CD14-positive monocyte (primary cell): ENCODE measurements around the gene PON3. TPM values are rescaled to one million over a fixed set of nuclear protein-coding genes. Genes with fewer than 3 reads are reported as not detected.

ENCODE experiments used
- DNase-seq, 3 donors: peaks; one replicate each; pipeline ENCODE4 v3.0.0-alpha.2; 2011 to 2022
- H2AFZ ChIP-seq: 2 replicates; pipeline ENCODE4 v1.6.0; 2012; ENCODE audit warnings: mild to moderate bottlenecking, low read depth, low read length, inconsistent platforms; ENCODE audit not compliant: insufficient read depth, poor library complexity, severe bottlenecking
- H3K27ac ChIP-seq, 2 donors: 1 replicate in 1 of 2; 2 replicates in 1 of 2; pipeline ENCODE4 v1.5.1; 2012 to 2013; ENCODE audit warnings: low read length in 2 of 2, control low read depth in 1 of 2, inconsistent platforms in 1 of 2, low read depth in 1 of 2, mild to moderate bottlenecking in 1 of 2
- H3K27me3 ChIP-seq, 2 donors: one replicate each; pipeline versions ENCODE4 v1.6.0 to v1.6.1; 2011 to 2013; ENCODE audit warnings: low read length in 2 of 2; ENCODE audit not compliant: control insufficient read depth in 2 of 2, insufficient read depth in 2 of 2
- H3K36me3 ChIP-seq, 2 donors: replicated peaks in 1 of 2; 1 replicate in 1 of 2; 2 replicates in 1 of 2; pipeline versions ENCODE4 v1.5.1 to v1.6.1; 2012 to 2013; ENCODE audit warnings: low read length in 2 of 2, control low read depth in 1 of 2, inconsistent platforms in 1 of 2, mild to moderate bottlenecking in 1 of 2; ENCODE audit not compliant: insufficient read depth in 2 of 2, control insufficient read depth in 1 of 2
- H3K4me1 ChIP-seq, 2 donors: 1 replicate in 1 of 2; 2 replicates in 1 of 2; pipeline versions ENCODE4 v1.5.1 to v1.6.1; 2012 to 2013; ENCODE audit warnings: low read length in 2 of 2, control low read depth in 1 of 2, inconsistent platforms in 1 of 2, mild to moderate bottlenecking in 1 of 2, moderate library complexity in 1 of 2; ENCODE audit not compliant: insufficient read depth in 2 of 2, control insufficient read depth in 1 of 2
- H3K4me2 ChIP-seq: replicated peaks from 2 replicates; pipeline ENCODE3; 2012; ENCODE audit warnings: low read length, moderate library complexity, mild to moderate bottlenecking; ENCODE audit not compliant: poor library complexity, severe bottlenecking; ENCODE audit errors: extremely low read depth
- H3K4me3 ChIP-seq, 3 experiments: fragments of 200-600 bp in 1 of 3; sonication (generic) in 1 of 3; replicated peaks in 1 of 3; 1 replicate in 2 of 3; 2 replicates in 1 of 3; pipeline ENCODE4 v1.5.1; 2011 to 2013; ENCODE audit warnings: low read length in 3 of 3, mild to moderate bottlenecking in 3 of 3, control low read depth in 2 of 3, low read depth in 2 of 3, inconsistent platforms in 1 of 3, moderate library complexity in 1 of 3
- H3K79me2 ChIP-seq: 2 replicates; pipeline ENCODE4 v1.6.0; 2012; ENCODE audit warnings: mild to moderate bottlenecking, control low read depth, inconsistent platforms, low read length, moderate library complexity; ENCODE audit not compliant: insufficient read depth
- H3K9ac ChIP-seq: 2 replicates; pipeline ENCODE4 v1.6.0; 2017; ENCODE audit warnings: low read length, mild to moderate bottlenecking; ENCODE audit not compliant: insufficient read depth, poor library complexity, severe bottlenecking
- H3K9me3 ChIP-seq, 2 donors: replicated peaks in 1 of 2; 1 replicate in 1 of 2; 2 replicates in 1 of 2; pipeline versions ENCODE4 v1.5.1 to v1.6.1; 2012 to 2013; ENCODE audit warnings: low read length in 2 of 2, control low read depth in 1 of 2; ENCODE audit not compliant: control insufficient read depth in 1 of 2, insufficient read depth in 1 of 2
- H4K20me1 ChIP-seq: 2 replicates; pipeline ENCODE4 v1.6.0; 2012; ENCODE audit warnings: mild to moderate bottlenecking, low read length, control low read depth, moderate library complexity; ENCODE audit not compliant: insufficient read depth
- H3K27ac Mint-ChIP-seq, 7 donors: one replicate each; pipeline ENCODE4 v1.8.0; 2020; ENCODE audit warnings: mild to moderate bottlenecking in 7 of 7, mixed read lengths in 7 of 7, moderate library complexity in 6 of 7, inconsistent platforms in 2 of 7
- H3K27me3 Mint-ChIP-seq, 3 donors: one replicate each; pipeline ENCODE4 v1.8.0; 2021 to 2022; ENCODE audit warnings: low read depth in 3 of 3, mild to moderate bottlenecking in 3 of 3, mixed read lengths in 3 of 3, moderate library complexity in 3 of 3, inconsistent platforms in 1 of 3
- H3K36me3 Mint-ChIP-seq, 2 donors: one replicate each; pipeline ENCODE4 v1.8.0; 2020; ENCODE audit warnings: mixed read lengths in 2 of 2, inconsistent platforms in 1 of 2, mild to moderate bottlenecking in 1 of 2
- H3K4me1 Mint-ChIP-seq: one replicate; pipeline ENCODE4 v1.8.0; 2020; ENCODE audit warnings: mild to moderate bottlenecking, mixed read lengths
- H3K4me3 Mint-ChIP-seq, 2 donors: one replicate each; pipeline ENCODE4 v1.8.0; 2020; ENCODE audit warnings: mild to moderate bottlenecking in 2 of 2, mixed read lengths in 2 of 2, moderate library complexity in 1 of 2
- H3K9me3 Mint-ChIP-seq, 7 donors: one replicate each; pipeline ENCODE4 v1.8.0; 2020 to 2022; ENCODE audit warnings: mixed read lengths in 7 of 7, mild to moderate bottlenecking in 6 of 7, moderate library complexity in 6 of 7, inconsistent platforms in 2 of 7
- CTCF ChIP-seq: fragments of 200-600 bp; IDR thresholded peaks from one replicate; pipeline ENCODE4 v1.8.0; 2022; ENCODE audit warnings: antibody characterized with exemption, mild to moderate bottlenecking
- WGBS: methylation state at CpG from one replicate; pipeline ENCODE4 v1.1.5; 2013; ENCODE audit warnings: missing lambda C conversion rate; ENCODE audit not compliant: insufficient coverage; 5-methylcytosine and 5-hydroxymethylcytosine counted together
- intact Hi-C, 2 donors: fragments of 100-400 bp; cut with micrococcal nuclease; formaldehyde crosslinking; loops; one replicate each; pipeline versions ENCODE4 v1.15.0 to v1.15.1; 2023
- polyA plus RNA-seq, 3 donors: library from polyadenylated mRNA; depleted of rRNA in 1 of 3; unstranded in 2 of 3; stranded (reverse) in 1 of 3; fragments of 300-500 nt in 2 of 3; fragments of >200 nt in 1 of 3; fragmentation: Illumina TruSeq in 2 of 3; gene quantifications; 1 replicate in 2 of 3; 2 replicates in 1 of 3; pipeline ENCODE4 v1.2.3, GENCODE V29; 2012 to 2021

PON3 gene
- polyA plus RNA-seq, 3 donors: not detected

- H3K4me2 ChIP-seq: no peak overlapping the region
- peaks cover 0 to 10% of the 10 kb centered on the region in 2 donors for H3K4me1 ChIP-seq
- intact Hi-C loops: no loop called here
- no peak overlapping the region for H3K4me3 Mint-ChIP-seq
- H3K9me3 Mint-ChIP-seq: peaks cover 0 to 6% (median 2%) of the 10 kb centered on the region in 7 donors
- no peak overlapping the region for H2AFZ ChIP-seq
- no peaks in the 10 kb centered on the region for H4K20me1 ChIP-seq
- peaks cover 0 to 4% of the 10 kb centered on the region in 2 donors for H3K9me3 ChIP-seq
- peaks cover 16 to 24% of the 10 kb centered on the region in 2 donors for H3K27me3 ChIP-seq
- peaks cover 25 to 34% (median 28%) of the 10 kb centered on the region in 3 donors for H3K27me3 Mint-ChIP-seq
- H3K36me3 Mint-ChIP-seq: no peaks in the 10 kb centered on the region
- H3K79me2 ChIP-seq: no peaks in the 10 kb centered on the region
- no peak overlapping the region for H3K4me3 ChIP-seq
- no peak for TF ChIP-seq CTCF
- H3K36me3 ChIP-seq: no peaks in the 10 kb centered on the region
- no CpG with 5 or more reads among the region's 3 CpGs for WGBS
- H3K27ac Mint-ChIP-seq: no peak overlapping the region
- peaks cover 15% of the 10 kb centered on the region for H3K4me1 Mint-ChIP-seq
- no peak overlapping the region for H3K27ac ChIP-seq
- DNase-seq: no peak
- H3K9ac ChIP-seq: no peak overlapping the region
These were observed 1.8 kb downstream of the PON3 start for GRCh38 chr7:95394370-95394769.

DNA sequence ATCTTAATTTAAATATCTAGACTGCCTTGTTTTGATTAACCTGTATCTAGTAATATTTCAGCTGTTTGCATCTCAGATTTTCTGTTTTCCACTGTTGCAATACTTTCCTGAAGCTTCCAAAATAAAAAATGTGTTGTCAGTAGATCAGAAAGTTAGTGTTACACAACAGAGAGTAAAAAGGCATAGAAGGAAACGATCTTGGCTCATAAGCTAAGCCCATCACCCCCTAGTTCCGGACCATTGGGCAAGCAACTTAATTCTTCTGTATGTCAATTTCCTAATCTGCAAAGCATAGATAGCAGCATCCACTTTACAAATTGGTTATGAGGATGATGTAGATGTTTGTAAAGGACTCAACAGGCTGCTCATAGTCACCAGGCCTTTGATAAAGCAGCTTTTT is 4.4 kb downstream of the PON3 start:
- no CpG with 5 or more reads among the region's 2 CpGs for WGBS
- no peak for DNase-seq
- H3K27ac Mint-ChIP-seq: no peak overlapping the region

More for the DNA sequence above, 4.4 kb downstream of the PON3 start:
- Histone ChIP-seq H3K79me2 (no peaks in the 10 kb centered on the region), H3K4me3 (no peak overlapping the region), H3K4me1 (peaks cover 0 to 9% of the 10 kb centered on the region in 2 donors), H4K20me1 (no peaks in the 10 kb centered on the region), H3K9me3 (peaks cover 0 to 4% of the 10 kb centered on the region in 2 donors), H3K27ac (no peak overlapping the region), H3K27me3 (peaks cover 7 to 14% of the 10 kb centered on the region in 2 donors), H2AFZ (no peak overlapping the region), H3K36me3 (no peaks in the 10 kb centered on the region), H3K4me2 (no peak overlapping the region), H3K9ac (no peak overlapping the region)
- peaks cover 12% of the 10 kb centered on the region for H3K4me1 Mint-ChIP-seq
- H3K36me3 Mint-ChIP-seq: no peaks in the 10 kb centered on the region
- TF ChIP-seq CTCF: no peak
- H3K4me3 Mint-ChIP-seq: no peak overlapping the region
- H3K27me3 Mint-ChIP-seq: peaks cover 19 to 22% (median 19%) of the 10 kb centered on the region in 3 donors
- intact Hi-C loops: no loop called here
- peaks cover 2 to 11% (median 8%) of the 10 kb centered on the region in 7 donors for H3K9me3 Mint-ChIP-seq
